ENCODE measurements around the gene TMEM135. TPM values are rescaled to one million over a fixed set of nuclear protein-coding genes. Genes with fewer than 3 reads are reported as not detected.

TMEM135 gene
- total RNA-seq, 4 donors from 2014 or later = 17.2 to 69.6 (median 33.0) TPM

GRCh38 chr11:87252869-87253268, 215.1 kb downstream of the TMEM135 start:
- Histone ChIP-seq H3K9me3 (no peaks in the 10 kb centered on the region), H3K36me3 (no peaks in the 10 kb centered on the region)
- TF ChIP-seq POLR2A (IDR thresholded peaks at IDR 0.05) = no peak
- TF ChIP-seq, protein P1, sequence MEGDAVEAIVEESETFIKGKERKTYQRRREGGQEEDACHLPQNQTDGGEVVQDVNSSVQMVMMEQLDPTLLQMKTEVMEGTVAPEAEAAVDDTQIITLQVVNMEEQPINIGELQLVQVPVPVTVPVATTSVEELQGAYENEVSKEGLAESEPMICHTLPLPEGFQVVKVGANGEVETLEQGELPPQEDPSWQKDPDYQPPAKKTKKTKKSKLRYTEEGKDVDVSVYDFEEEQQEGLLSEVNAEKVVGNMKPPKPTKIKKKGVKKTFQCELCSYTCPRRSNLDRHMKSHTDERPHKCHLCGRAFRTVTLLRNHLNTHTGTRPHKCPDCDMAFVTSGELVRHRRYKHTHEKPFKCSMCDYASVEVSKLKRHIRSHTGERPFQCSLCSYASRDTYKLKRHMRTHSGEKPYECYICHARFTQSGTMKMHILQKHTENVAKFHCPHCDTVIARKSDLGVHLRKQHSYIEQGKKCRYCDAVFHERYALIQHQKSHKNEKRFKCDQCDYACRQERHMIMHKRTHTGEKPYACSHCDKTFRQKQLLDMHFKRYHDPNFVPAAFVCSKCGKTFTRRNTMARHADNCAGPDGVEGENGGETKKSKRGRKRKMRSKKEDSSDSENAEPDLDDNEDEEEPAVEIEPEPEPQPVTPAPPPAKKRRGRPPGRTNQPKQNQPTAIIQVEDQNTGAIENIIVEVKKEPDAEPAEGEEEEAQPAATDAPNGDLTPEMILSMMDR (IDR thresholded peaks at IDR 0.05) = no peak

GRCh38 chr11:87254562-87254961, 216.8 kb downstream of the TMEM135 start:
- intact Hi-C loops (cut with DNase I) = no loop called here
- WGBS, 2 donors = 89 to 96% methylated on average over 2 of the region's 2 CpGs
- no peaks in the 10 kb centered on the region for H3K9me3 ChIP-seq
- DNase-seq = no peak
- H3K27me3 ChIP-seq = no peaks in the 10 kb centered on the region
- no peak overlapping the region for H3K4me3 ChIP-seq (replicated peaks in 1 of 3)
- TF ChIP-seq, protein P1 (IDR thresholded peaks at IDR 0.05) = no peak
- no peak for TF ChIP-seq POLR2A (IDR thresholded peaks at IDR 0.05)
- no peak overlapping the region for H3K27ac ChIP-seq
- no peaks in the 10 kb centered on the region for H3K36me3 ChIP-seq
- H3K4me1 ChIP-seq = no peaks in the 10 kb centered on the region

More at GRCh38 chr11:87252869-87253268, 215.1 kb downstream of the TMEM135 start:
- Histone ChIP-seq H3K27me3 (no peaks in the 10 kb centered on the region), H3K4me3 (replicated peaks in 1 of 3) (no peak overlapping the region), H3K4me1 (no peaks in the 10 kb centered on the region), H3K27ac (no peak overlapping the region)
- intact Hi-C loops (cut with DNase I) = no loop called here
- no peak for DNase-seq

GRCh38 chr11:87255589-87255988, 217.9 kb downstream of the TMEM135 start:
- TF ChIP-seq, protein P1 (IDR thresholded peaks at IDR 0.05) = no peak
- no peak for TF ChIP-seq POLR2A (IDR thresholded peaks at IDR 0.05)
- H3K9me3 ChIP-seq = no peaks in the 10 kb centered on the region
- no peaks in the 10 kb centered on the region for H3K36me3 ChIP-seq
- no peak overlapping the region for H3K27ac ChIP-seq
- no peak for DNase-seq
- intact Hi-C loops (cut with DNase I) = no loop called here
- no peaks in the 10 kb centered on the region for H3K4me1 ChIP-seq
- H3K4me3 ChIP-seq (replicated peaks in 1 of 3) = no peak overlapping the region
- no peaks in the 10 kb centered on the region for H3K27me3 ChIP-seq

- Histone ChIP-seq H3K27ac (no peak overlapping the region), H3K27me3 (no peaks in the 10 kb centered on the region), H3K4me1 (no peaks in the 10 kb centered on the region), H3K9me3 (no peaks in the 10 kb centered on the region), H3K36me3 (no peaks in the 10 kb centered on the region), H3K4me3 (replicated peaks in 1 of 3) (no peak overlapping the region)
- no peak for DNase-seq
- TF ChIP-seq, protein P1 (IDR thresholded peaks at IDR 0.05) = no peak
- no peak for TF ChIP-seq POLR2A (IDR thresholded peaks at IDR 0.05)
- intact Hi-C loops (cut with DNase I) = no loop called here
- 89 to 95% methylated on average over 1 of the region's 1 CpG for WGBS, 2 donors
Observed at GRCh38 chr11:87256694-87257340, 219.1 kb downstream of the TMEM135 start.

GRCh38 chr11:87258171-87258833, 220.6 kb downstream of the TMEM135 start:
- Histone ChIP-seq H3K27ac (no peak overlapping the region), H3K9me3 (no peaks in the 10 kb centered on the region), H3K4me3 (replicated peaks in 1 of 3) (no peak overlapping the region), H3K27me3 (no peaks in the 10 kb centered on the region), H3K36me3 (no peaks in the 10 kb centered on the region), H3K4me1 (no peaks in the 10 kb centered on the region)
- TF ChIP-seq POLR2A (IDR thresholded peaks at IDR 0.05) = no peak
- TF ChIP-seq, protein P1 (IDR thresholded peaks at IDR 0.05) = no peak
- WGBS, 2 donors = 31 to 79% methylated on average over 1 of the region's 1 CpG
- DNase-seq = no peak
- intact Hi-C loops (cut with DNase I) = no loop called here

All from thyroid gland (tissue), 4 donors.